HG03457 (cell line): Measurements from ENCODE around the gene GRB2.
"Not testable (repeated sequence)": the region's sequence is repeated elsewhere in the genome, so short reads cannot be mapped to it uniquely, and the experiment has no call there.

ENCODE experiments used
- ATAC-seq: cut with Tn5 transposase; IDR thresholded peaks from one replicate; pipeline ENCODE4 v1.9.1; 2021; ENCODE audit warnings: moderate number of reproducible peaks; ENCODE audit not compliant: unreplicated experiment

The GRB2 gene

DNA sequence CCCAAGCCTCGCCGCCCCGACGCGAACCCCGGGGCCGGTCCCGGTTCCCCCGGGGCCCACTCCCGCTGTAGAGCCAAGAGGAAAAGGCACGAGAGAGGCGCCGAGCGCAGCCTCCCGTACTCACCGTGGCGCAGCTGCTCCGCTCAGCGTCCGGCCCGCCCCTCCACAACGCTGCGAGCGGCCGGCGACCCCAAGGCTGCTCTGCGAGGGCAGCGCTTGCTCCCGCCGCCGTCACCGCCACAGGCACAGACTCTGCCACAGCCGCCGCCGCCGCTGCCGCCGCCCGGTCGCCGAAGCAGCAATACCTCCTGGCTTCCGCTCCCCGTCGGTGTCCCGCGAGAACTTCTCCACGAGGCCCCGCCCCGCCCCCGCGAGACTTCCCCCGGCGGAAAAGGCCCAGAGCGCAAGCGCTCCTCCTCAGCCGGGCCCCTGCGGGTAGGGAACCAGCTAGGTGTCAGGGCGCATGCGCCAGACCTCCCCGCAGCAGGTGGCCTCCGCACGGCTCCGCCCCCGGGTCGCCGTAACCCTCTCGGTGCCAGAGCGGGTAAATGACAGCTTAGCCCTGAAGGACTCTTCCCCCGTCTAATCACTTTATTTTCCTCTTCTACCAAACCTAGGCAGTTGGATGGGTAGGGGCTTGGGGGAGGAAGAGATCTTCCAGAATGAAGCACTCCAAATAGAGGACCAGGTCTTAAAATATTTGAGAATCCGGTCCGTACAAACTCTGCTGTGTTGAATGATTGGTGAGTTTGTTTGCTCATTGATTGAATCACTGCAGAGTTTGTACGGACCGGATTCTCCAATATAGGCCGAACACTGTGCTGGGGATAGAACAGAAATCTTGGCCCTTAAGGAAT is at the start of gene GRB2:
Gene GRB2 (minus strand): TSS at position 314 of the 857 bp plus-strand sequence. CDS start 12,050 bp downstream, outside the sequence.
- ATAC-seq, result peak; percentile 47

- not testable (repeated sequence) for ATAC-seq
Observed at GRCh38 chr17:75454672-75455071, 49.2 kb upstream of the GRB2 start.

DNA sequence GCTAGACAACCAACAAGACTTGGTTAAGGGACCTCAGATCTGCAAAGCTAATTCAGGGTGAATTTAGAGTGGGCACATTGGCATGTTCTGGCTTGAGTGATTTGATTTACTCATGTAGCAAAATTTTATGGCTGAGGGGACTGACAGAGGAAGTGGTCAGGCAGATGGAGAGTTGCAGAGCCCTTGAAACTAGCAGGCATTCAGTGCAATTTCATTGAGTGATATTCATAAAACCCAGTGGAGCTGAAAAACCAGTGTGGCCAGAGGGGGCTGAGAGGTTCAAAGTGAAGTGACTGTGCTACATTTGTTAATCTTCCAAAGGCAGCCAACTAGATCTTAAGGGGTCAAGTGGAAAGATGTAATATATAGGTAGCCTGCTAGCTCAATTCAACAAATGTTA is 48.7 kb upstream of the GRB2 start:
- ATAC-seq, result no peak

DNA sequence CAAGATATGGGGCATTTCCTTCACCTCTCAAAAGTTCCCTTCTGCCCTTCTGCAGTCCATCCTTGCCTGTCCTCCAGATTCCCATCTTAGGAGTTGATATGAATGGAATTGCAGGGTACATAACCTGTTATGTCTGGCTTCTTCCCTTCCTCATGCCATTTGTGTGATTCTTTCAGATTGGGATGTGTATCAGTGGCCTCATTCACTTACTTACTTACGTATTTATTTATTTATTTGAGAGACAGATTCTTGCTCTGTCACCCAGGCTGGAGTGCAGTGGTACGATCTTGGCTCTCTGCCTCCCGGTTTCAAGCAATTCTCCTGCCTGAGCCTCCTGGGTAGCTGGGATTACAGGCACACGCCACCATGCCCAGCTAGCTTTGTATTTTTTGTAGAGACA is 44.8 kb upstream of the GRB2 start:
- ATAC-seq, result no peak

- ATAC-seq, result no peak
Observed at GRCh38 chr17:75447951-75448856, 42.7 kb upstream of the GRB2 start.

DNA sequence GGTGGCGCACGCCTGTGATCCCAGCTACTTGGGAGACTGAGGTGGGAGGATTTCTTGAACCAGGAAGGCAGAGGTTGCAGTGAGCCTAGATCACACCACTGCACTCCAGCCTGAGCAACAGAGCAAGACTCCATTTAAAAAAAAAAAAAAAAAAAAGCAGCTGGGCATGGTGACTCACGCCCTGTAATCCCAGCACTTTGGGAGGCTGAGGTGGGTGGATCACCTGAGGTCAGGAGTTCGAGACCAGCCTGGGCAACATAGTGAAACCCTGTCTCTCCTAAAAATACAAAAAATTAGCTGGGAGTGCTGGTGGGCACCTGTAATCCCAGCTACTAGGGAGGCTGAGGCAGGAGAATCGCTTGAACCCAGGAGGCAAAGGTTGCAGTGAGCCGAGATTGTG is 40.4 kb upstream of the GRB2 start:
- ATAC-seq, result not testable (repeated sequence)

DNA sequence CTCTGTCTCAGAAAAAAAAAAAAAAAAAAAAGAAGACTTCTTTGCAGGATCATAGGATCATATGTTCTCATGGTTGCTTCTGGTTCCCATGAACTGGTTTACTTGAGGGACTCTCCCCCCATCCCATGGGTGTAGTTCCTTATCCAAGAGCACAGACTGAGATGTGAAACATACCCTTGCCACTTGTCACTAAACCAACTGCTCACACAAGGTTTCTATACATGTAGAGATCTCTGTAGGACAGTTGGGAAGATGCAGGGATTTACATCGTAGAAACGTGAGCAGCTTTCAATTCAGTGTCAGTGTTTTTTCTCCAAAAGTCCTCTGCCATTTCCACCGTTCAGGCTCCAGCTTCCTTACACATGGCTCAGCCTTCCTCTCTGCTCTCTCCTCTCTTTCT is 39.8 kb upstream of the GRB2 start:
- no peak for ATAC-seq

DNA sequence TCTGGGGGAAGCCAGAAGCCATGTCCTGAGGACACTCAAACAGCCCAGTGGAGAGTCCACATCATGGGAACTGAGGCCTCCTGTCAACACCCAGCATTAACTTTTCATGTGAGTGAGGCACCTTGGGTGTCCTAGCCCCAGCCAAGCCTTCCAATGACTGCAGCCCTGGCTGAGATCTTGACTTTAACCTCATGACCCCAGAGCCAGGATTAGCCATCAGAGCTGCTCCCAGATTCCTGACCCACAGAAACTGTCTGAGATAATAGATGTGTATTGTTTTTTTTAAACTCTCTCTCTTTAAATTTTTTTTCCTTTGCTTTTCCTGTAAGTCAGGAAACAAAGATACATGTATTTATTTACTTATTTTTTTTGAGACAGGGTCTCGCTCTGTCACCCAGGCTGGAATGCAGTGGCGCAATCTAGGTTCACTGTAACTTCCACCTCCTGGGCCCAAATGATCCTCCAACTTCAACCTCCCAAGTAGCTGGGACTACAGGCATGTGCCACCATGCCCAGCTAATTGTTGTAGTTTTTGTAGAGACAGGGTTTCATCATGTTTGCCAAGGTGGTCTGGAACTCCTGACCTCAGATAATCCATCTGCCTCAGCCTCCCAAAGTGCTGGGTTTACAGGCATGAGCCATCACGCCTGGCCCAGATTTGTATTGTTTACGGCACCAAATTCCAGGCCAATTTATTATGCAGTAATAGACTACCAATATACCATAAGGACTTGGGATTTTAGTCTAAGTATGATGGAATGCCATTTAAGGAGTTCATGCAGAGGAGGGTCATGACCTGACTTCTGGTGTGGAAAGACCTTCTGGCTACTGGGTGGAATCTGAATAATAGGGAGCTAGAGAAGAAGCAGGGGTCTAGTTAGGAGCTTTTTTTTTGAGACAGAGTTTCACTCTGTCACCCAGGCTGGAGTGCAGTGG is 37.0 kb upstream of the GRB2 start:
- ATAC-seq, result no peak

- no peak for ATAC-seq
Observed at GRCh38 chr17:75440738-75441448, 35.4 kb upstream of the GRB2 start.

DNA sequence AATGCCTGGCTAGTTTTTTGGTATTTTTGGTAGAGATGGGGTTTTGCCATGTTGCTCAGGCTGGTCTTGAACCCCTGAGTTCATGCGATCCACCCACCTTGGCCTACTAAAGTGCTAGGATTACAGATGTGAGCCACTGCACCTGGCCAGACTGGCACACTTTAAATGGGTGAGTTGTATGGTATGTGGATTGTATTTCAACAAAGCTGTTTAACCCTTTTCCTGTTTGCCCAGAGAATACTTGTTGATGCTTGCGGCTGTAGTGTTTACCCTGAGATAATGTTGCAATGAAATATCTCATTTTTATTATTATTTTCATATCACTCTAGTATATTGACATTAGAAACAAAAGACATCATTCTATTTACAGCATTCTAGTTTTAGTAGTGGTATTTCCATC is 33.8 kb upstream of the GRB2 start:
- no peak for ATAC-seq

DNA sequence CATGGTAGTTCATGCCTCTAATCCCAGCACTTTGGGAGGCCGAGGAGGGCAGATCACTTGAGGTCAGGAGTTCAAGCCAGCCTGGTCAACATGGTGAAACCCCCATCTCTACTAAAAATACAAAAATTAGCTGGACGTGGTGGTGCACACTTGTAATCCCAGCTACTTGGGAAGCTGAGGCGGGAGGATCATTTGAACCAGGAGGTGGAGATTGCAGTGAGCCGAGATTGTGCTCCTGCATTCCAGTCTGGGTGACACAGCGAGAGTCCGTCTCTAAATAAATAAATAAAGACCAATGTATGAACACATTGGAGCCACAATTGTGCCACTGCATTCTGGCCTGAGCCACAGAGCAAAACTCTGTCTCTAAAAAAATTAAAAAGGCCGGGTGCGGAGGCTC is 31.9 kb upstream of the GRB2 start:
- not testable (repeated sequence) for ATAC-seq

- ATAC-seq, result not testable (repeated sequence)
Observed at GRCh38 chr17:75434433-75434832, 29.0 kb upstream of the GRB2 start.

GRCh38 chr17:75433218-75433783 is 27.8 kb upstream of the GRB2 start:
- ATAC-seq, result no peak

DNA sequence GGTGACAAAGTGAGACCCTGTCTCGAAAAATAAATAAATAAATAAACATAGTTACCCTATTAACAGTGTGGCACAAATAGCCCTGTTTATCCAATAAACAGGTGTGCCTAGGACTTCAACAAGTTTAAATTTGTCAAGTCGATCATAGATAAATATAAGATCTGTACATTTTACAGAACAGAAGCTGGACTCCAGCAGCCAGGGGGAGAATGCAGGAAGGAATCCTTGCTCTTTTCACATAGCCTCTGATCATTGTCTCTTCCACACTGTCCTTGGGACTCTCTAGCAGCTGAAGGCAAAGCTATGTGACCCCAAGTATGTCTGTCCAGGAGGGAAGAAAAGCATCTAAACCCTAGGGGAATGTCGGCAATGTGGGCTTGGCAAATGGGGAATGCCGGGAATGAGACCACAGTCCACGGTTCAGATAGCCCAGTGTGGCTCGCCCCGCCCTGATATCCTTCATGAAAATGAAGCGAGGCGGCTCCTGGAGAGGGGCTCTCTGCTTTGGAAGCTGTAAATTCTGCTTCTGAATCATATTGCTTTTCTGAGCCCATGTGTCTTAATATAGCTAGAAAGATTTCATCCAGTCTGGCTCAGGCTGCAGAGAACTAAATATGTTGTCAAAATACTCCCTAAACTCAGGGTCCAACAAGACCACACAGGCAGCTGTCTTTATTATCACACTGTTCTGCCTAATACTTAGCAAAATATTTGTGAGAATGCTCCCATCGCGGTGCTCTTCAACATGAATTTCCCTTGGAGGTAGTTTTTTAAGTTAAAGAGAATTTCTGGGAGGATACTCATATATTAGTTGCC is 24.9 kb upstream of the GRB2 start:
- ATAC-seq, result no peak

DNA sequence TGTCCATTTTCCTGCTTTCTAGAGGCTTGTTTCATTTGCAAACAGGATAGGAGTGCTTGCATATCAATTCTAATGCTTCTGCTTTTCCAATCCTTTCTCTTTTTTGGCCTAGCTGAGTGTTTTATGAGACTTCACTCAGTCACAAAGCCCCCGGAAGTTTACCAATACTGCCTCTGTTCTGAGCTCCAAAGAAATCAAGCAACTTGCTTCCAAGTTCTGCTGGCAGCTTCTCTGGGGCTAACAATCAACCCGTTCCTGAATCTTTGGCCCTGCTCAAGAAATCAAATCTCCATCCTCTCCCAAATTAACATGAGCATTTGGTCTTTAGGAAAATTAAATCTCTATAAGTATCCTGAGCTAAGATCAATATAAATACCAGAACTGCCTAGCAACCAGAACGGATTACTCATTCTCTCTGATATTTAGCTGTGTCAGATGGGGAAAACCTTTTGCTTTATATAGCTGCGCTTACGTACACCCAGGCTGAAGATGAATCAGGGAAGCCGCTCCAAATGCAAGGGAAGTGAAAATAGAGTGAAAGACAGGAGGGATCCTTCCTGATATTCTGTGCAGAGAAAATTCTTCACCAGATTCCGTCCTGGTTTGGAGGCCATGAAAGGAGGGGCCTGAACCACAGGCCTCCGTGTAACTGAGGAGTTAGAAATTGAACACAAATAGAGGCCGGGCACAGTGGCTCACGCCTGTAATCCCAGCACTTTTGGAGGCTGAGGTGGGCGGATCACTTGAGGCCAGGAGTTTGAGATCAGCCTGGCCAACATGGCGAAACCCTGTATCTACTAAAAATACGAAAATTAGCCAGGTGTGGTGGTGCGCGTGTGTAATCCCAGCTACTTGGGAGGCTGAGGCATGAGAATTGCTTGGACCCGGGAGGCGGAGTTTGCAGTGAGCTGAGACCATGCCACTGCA is 23.3 kb upstream of the GRB2 start:
- no peak for ATAC-seq

- ATAC-seq, result no peak
Observed at GRCh38 chr17:75418531-75418930, 13.1 kb upstream of the GRB2 start.

GRCh38 chr17:75417054-75417580 is 11.6 kb upstream of the GRB2 start:
- ATAC-seq, result no peak

GRCh38 chr17:75416006-75416405 is 10.5 kb upstream of the GRB2 start:
- no peak for ATAC-seq
